Measurements from ENCODE around the gene TMEM72.

DNA sequence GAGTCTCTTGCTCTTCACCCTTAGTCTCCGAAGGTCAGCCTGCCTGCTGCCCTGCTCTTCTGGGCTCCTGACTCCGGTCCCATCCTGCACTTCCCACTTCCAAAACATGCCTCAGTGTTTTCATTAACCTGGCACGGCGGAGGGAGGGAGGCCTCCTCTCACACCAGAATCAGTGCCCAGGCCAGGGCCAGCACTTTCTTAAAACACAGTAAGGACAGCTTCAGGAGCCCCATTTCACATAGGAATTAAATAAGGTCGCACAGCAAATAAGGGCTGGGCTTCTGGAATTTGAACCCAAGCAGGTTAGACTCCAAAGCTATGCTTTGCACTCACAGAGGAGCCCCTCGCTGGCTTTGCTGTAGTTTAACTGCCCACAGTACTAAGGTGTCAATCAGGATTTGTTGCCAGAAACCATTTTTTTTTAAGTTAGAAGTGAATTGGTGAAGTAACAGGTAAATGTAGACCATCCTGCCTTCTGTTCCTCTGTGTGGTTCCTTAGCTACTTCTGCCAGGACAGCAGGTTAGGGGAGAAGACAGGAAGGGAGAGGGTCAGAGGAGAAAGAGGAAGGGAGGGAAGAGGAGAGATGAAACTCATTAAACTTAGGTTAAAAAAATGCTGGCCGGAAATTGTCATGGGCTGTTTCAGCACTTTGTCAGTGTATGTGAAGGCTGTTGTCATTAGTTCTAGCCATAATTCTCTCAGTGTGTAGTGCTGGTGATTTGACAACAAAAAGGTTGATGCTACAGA, 49.5 kb downstream of the TMEM72 start:
- TF ChIP-seq EZH2 (IDR thresholded peaks at IDR 0.05; ENCODE audit: borderline replicate concordance, insufficient read depth, low read depth, low read length, poor library complexity, severe bottlenecking), result no peak
- TF ChIP-seq, protein P1, sequence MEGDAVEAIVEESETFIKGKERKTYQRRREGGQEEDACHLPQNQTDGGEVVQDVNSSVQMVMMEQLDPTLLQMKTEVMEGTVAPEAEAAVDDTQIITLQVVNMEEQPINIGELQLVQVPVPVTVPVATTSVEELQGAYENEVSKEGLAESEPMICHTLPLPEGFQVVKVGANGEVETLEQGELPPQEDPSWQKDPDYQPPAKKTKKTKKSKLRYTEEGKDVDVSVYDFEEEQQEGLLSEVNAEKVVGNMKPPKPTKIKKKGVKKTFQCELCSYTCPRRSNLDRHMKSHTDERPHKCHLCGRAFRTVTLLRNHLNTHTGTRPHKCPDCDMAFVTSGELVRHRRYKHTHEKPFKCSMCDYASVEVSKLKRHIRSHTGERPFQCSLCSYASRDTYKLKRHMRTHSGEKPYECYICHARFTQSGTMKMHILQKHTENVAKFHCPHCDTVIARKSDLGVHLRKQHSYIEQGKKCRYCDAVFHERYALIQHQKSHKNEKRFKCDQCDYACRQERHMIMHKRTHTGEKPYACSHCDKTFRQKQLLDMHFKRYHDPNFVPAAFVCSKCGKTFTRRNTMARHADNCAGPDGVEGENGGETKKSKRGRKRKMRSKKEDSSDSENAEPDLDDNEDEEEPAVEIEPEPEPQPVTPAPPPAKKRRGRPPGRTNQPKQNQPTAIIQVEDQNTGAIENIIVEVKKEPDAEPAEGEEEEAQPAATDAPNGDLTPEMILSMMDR (IDR thresholded peaks at IDR 0.05), result no peak

Measured in B cell (primary cell).